HUES48 (cell line): ENCODE results near the gene G0S2.
"Not testable (repeated sequence)": the region's sequence is repeated elsewhere in the genome, so short reads cannot be mapped to it uniquely, and the experiment has no call there.

Experiments used
- H3K27ac ChIP-seq: one replicate; pipeline ENCODE4 v1.7.0; 2013; ENCODE audit warnings: low read depth, low read length, inconsistent platforms
- H3K27me3 ChIP-seq: 2 replicates; pipeline ENCODE4 v1.6.1; 2013; ENCODE audit warnings: mild to moderate bottlenecking, low read length; ENCODE audit not compliant: control insufficient read depth, insufficient read depth
- H3K36me3 ChIP-seq: 2 replicates; pipeline ENCODE4 v1.6.1; 2013; ENCODE audit warnings: low read length; ENCODE audit not compliant: control insufficient read depth, insufficient read depth
- H3K4me1 ChIP-seq: 2 replicates; pipeline ENCODE4 v1.6.1; 2013; ENCODE audit warnings: mild to moderate bottlenecking, low read length; ENCODE audit not compliant: control insufficient read depth, insufficient read depth
- H3K4me3 ChIP-seq: 2 replicates; pipeline ENCODE4 v1.5.1; 2013; ENCODE audit warnings: mild to moderate bottlenecking, low read depth, low read length
- H3K9ac ChIP-seq: 2 replicates; pipeline ENCODE4 v1.6.1; 2013; ENCODE audit warnings: mild to moderate bottlenecking, low read depth, low read length, moderate library complexity
- H3K9me3 ChIP-seq: 2 replicates; pipeline ENCODE4 v1.6.1; 2013; ENCODE audit warnings: low read length; ENCODE audit not compliant: control insufficient read depth, insufficient read depth

The G0S2 gene

GRCh38 chr1:209688746-209689234 is 13.6 kb downstream of the G0S2 start:
- Histone ChIP-seq H3K4me1 (no peaks in the 10 kb centered on the region; the same call in 1 of the 2 replicates), H3K9me3 (no peaks in the 10 kb centered on the region), H3K9ac (no peak overlapping the region), H3K27ac (no peak overlapping the region), H3K27me3 (peaks cover 8% of the 10 kb centered on the region), H3K4me3 (no peak overlapping the region), H3K36me3 (no peaks in the 10 kb centered on the region)

GRCh38 chr1:209689477-209689876 is 14.3 kb downstream of the G0S2 start:
- no peaks in the 10 kb centered on the region; the same call in 1 of the 2 replicates for H3K4me1 ChIP-seq
- H3K27me3 ChIP-seq, result peaks cover 13% of the 10 kb centered on the region
- no peak overlapping the region for H3K27ac ChIP-seq
- no peak overlapping the region for H3K4me3 ChIP-seq
- H3K9ac ChIP-seq, result no peak overlapping the region
- H3K36me3 ChIP-seq, result no peaks in the 10 kb centered on the region
- H3K9me3 ChIP-seq, result no peaks in the 10 kb centered on the region

- Histone ChIP-seq H3K4me1 (no peaks in the 10 kb centered on the region; the same call in 1 of the 2 replicates), H3K4me3 (no peak overlapping the region), H3K27me3 (peaks cover 15% of the 10 kb centered on the region), H3K27ac (no peak overlapping the region), H3K9ac (no peak overlapping the region), H3K9me3 (no peaks in the 10 kb centered on the region), H3K36me3 (no peaks in the 10 kb centered on the region)
Measured at GRCh38 chr1:209691237-209691636, 16.0 kb downstream of the G0S2 start.

GRCh38 chr1:209692296-209692695 is 17.1 kb downstream of the G0S2 start:
- H3K36me3 ChIP-seq, result no peaks in the 10 kb centered on the region
- H3K4me1 ChIP-seq, result no peaks in the 10 kb centered on the region; the same call in 1 of the 2 replicates
- H3K27ac ChIP-seq, result no peak overlapping the region
- H3K9me3 ChIP-seq, result no peaks in the 10 kb centered on the region
- H3K9ac ChIP-seq, result no peak overlapping the region
- peaks cover 15% of the 10 kb centered on the region for H3K27me3 ChIP-seq
- H3K4me3 ChIP-seq, result no peak overlapping the region

GRCh38 chr1:209692745-209693504 is 17.7 kb downstream of the G0S2 start:
- Histone ChIP-seq H3K27me3 (peaks cover 15% of the 10 kb centered on the region), H3K4me1 (no peaks in the 10 kb centered on the region; the same call in 1 of the 2 replicates), H3K27ac (no peak overlapping the region), H3K36me3 (no peaks in the 10 kb centered on the region), H3K9me3 (no peaks in the 10 kb centered on the region), H3K4me3 (no peak overlapping the region), H3K9ac (no peak overlapping the region)

- H3K36me3 ChIP-seq, result no peaks in the 10 kb centered on the region
- H3K4me1 ChIP-seq, result no peaks in the 10 kb centered on the region; the same call in 1 of the 2 replicates
- H3K9ac ChIP-seq, result no peak overlapping the region
- no peak overlapping the region for H3K27ac ChIP-seq
- peaks cover 15% of the 10 kb centered on the region for H3K27me3 ChIP-seq
- H3K9me3 ChIP-seq, result no peaks in the 10 kb centered on the region
- H3K4me3 ChIP-seq, result no peak overlapping the region
Measured at GRCh38 chr1:209696673-209697072, 21.5 kb downstream of the G0S2 start.

GRCh38 chr1:209697126-209697525 is 21.9 kb downstream of the G0S2 start:
- Histone ChIP-seq H3K27ac (no peak overlapping the region), H3K9ac (no peak overlapping the region), H3K9me3 (no peaks in the 10 kb centered on the region), H3K36me3 (no peaks in the 10 kb centered on the region), H3K27me3 (peaks cover 15% of the 10 kb centered on the region), H3K4me3 (no peak overlapping the region), H3K4me1 (no peaks in the 10 kb centered on the region; the same call in 1 of the 2 replicates)

- not testable (repeated sequence) for H3K4me3 ChIP-seq, H3K27me3 ChIP-seq, H3K36me3 ChIP-seq, H3K27ac ChIP-seq, H3K9me3 ChIP-seq, H3K4me1 ChIP-seq, H3K9ac ChIP-seq
Measured at GRCh38 chr1:209700686-209701085, 25.5 kb downstream of the G0S2 start.

GRCh38 chr1:209702832-209703231 is 27.6 kb downstream of the G0S2 start:
- Histone ChIP-seq H3K4me1 (no peaks in the 10 kb centered on the region; the same call in 1 of the 2 replicates), H3K9me3 (no peaks in the 10 kb centered on the region), H3K27ac (no peak overlapping the region), H3K9ac (no peak overlapping the region), H3K27me3 (no peaks in the 10 kb centered on the region), H3K36me3 (no peaks in the 10 kb centered on the region), H3K4me3 (no peak overlapping the region)

- Histone ChIP-seq H3K36me3 (no peaks in the 10 kb centered on the region), H3K9ac (no peak overlapping the region), H3K9me3 (no peaks in the 10 kb centered on the region), H3K27me3 (no peaks in the 10 kb centered on the region), H3K4me3 (no peak overlapping the region), H3K4me1 (no peaks in the 10 kb centered on the region; the same call in 1 of the 2 replicates), H3K27ac (no peak overlapping the region)
Measured at GRCh38 chr1:209703834-209704504, 28.8 kb downstream of the G0S2 start.

GRCh38 chr1:209704584-209704983 is 29.4 kb downstream of the G0S2 start, which contains the start of gene HSD11B1:
HSD11B1 (plus strand) TSS chr1:209704846; CDS start chr1:209704943, 97 bp downstream.
- H3K4me1 ChIP-seq, result no peaks in the 10 kb centered on the region; the same call in 1 of the 2 replicates

More at GRCh38 chr1:209704584-209704983, 29.4 kb downstream of the G0S2 start, which contains the start of gene HSD11B1:
- Histone ChIP-seq H3K27ac (no peak within 1 kb of the TSS), H3K9me3 (no peaks in the 10 kb centered on the region), H3K36me3 (no peaks in the 10 kb centered on the region), H3K4me3 (no peak within 1 kb of the TSS), H3K27me3 (no peaks in the 10 kb centered on the region), H3K9ac (no peak within 1 kb of the TSS)
